GM18873 (cell line): ENCODE measurements around the gene WSCD2.

Experiments used
- ATAC-seq: cut with Tn5 transposase; IDR thresholded peaks from one replicate; pipeline ENCODE4 v1.9.1; 2021; ENCODE audit warnings: mild to moderate bottlenecking, moderate library complexity, moderate number of reproducible peaks; ENCODE audit not compliant: unreplicated experiment, low FRiP score

Gene WSCD2

DNA sequence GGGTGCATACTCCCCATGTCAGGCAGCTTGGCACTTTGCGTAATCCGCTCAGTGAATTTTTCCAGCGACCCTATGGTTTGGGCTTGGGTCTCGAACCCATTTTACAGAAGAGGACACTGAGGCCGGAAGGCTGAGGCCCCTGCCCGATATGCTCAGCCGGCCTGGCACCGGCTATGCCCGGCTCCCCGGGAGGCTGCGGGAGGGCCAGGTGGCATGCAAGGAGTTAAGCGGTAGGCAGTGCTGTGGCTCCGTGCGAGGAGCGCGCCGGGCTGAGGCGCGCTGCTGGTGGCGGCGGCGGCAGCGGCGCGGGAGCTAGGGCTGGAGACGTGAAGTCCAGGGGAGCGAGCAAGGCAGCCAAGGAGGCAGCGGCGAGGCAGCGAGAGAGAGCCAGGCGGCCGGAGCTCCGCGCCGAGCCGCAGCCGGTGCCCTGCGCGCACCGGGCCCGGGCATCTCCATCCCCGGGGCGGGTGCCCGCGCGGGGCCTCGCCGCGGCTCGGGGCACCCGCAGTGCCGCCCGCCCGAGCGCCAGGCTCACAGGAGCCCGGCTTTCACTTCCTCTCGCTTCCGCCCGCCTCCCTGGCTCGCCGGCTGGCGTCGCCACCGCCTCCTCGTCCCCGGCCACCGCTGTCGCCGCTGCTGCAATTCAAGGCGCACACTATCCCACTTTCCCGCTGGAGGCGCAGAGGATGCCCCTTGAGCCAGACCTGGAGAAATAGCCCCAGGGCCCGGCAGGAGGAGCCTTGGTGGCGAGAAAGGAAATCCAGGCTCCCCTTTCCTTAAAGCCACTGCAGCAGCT, at the start of gene WSCD2:
WSCD2 (plus strand) TSS at position 272 of the 796 bp plus-strand sequence. CDS start 66,545 bp downstream, outside the sequence.
- no peak for ATAC-seq

DNA sequence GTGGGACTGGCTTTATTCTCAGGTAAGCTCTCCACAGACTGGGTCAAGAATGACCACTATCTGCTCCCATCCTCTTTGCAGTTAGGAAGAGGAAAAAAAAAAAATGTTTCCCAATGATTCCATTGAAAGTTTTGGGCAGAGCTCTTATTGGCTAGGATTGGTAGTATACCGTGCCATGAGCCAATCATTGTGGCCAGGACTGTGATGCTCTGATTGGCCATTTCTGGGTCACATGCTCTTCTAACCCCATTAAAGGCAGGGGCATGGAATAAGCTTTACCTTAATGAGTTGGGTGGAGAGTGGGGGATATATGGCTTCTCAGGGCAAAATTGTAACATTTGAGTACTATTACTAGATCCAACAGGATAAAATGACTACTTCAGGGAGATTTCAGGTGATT, 49.4 kb upstream of the WSCD2 start:
- ATAC-seq = no peak

- ATAC-seq = no peak
Observed at GRCh38 chr12:108080363-108080762, 48.7 kb upstream of the WSCD2 start.

DNA sequence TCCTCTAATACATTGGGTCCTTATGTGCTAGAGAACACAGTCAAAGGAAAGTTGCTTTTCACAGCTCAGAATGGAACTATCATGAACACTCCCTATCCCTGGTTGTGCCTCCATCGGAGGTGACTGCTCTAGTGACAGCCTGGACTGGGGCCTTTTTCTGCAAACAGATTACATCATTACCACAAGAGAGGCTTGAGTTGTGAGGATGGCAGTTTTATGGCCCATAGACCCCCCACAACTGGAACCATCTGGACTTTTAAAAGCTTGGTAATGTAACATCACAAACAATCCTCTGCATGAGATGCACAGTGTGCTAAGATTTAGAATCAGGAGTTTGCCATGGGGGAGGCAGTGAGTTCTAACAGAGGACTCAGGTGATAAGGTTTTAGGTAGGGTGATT, 46.6 kb upstream of the WSCD2 start:
- ATAC-seq = no peak

- ATAC-seq = no peak
Observed at GRCh38 chr12:108087900-108088299, 41.2 kb upstream of the WSCD2 start.

- no peak for ATAC-seq
Observed at GRCh38 chr12:108090107-108090899, 38.8 kb upstream of the WSCD2 start.

GRCh38 chr12:108090932-108091678, 38.0 kb upstream of the WSCD2 start:
- no peak for ATAC-seq

GRCh38 chr12:108091679-108092051, 37.4 kb upstream of the WSCD2 start:
- no peak for ATAC-seq

GRCh38 chr12:108093209-108093608, 35.9 kb upstream of the WSCD2 start:
- no peak for ATAC-seq

- ATAC-seq = no peak
Observed at GRCh38 chr12:108094056-108094649, 34.9 kb upstream of the WSCD2 start.

GRCh38 chr12:108097160-108097911, 31.8 kb upstream of the WSCD2 start:
- ATAC-seq = no peak

GRCh38 chr12:108098374-108098773, 30.7 kb upstream of the WSCD2 start:
- ATAC-seq = no peak

DNA sequence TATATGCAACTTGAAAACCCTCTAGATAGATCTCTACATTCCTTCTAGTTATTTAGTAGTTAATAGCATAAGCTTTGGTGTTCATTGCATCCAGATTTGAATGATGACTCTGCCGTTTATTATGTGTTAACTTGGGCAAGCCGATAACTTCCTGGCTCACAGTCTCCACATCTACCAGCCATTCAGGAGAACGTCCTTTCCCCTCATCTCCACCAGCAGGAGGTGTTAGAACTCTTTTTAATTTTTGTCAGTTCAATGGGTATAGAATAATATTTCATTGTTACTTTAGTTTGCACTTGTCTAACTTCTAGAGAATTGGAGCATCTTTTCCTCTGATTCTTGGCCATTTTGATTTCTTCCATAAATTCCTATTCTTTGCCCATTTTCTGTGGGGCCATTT, 30.0 kb upstream of the WSCD2 start:
- ATAC-seq = no peak

GRCh38 chr12:108099778-108100489, 29.2 kb upstream of the WSCD2 start:
- ATAC-seq = no peak

DNA sequence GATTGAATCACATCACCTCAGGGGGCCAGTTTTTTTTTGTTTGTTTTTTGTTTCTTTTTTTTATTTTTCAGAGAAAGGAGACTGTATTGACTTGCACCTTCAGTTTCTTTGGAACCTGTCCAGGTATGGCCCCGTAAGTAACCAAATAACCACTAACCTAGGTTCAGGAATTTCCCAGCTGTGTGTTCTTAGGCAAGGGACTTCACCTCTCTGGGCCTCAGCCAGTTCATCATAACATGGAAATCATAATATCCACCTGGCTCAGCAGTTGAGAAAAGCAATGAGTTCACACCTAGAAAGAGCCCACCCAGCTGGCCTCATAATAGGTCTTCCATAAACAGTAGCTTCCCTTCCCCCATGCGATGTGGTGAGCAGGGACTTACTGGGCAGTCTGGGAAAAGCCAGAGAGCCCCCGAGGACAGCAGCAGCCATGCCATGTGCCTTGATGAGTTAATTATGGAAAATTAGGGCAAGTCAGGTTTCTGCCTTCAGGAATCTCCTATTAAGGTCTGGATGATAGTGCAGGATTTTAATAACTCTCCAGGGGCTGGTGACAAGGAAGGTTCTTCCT, 27.4 kb upstream of the WSCD2 start:
- ATAC-seq = no peak

DNA sequence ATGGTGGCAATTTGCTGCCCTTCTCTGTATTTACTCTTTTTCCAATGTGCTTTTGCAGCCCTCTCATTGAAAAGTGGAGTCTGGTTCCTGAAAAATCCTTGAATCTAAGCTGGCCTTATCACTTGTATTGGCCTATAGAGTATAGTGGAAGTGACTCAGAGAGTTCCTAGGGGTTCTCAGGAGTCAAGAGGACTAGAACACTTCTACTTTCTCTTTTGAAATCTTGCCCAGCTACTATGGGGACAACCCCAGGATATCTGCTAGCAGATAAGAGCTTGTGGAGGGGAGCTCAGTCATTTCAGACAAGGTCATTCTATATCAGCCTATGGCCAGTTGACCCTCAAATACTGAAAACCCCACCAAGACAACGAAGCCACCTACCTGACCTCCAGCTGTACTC, 26.7 kb upstream of the WSCD2 start:
- no peak for ATAC-seq

GRCh38 chr12:108103087-108103486, 26.0 kb upstream of the WSCD2 start:
- no peak for ATAC-seq

- ATAC-seq = no peak
Observed at GRCh38 chr12:108103517-108103916, 25.6 kb upstream of the WSCD2 start.

GRCh38 chr12:108104657-108105056, 24.4 kb upstream of the WSCD2 start:
- no peak for ATAC-seq
